Breast epithelium (tissue), 4 donors: Measurements from ENCODE around the gene BUB1. TPM values are rescaled to one million over a fixed set of nuclear protein-coding genes. Genes with fewer than 3 reads are reported as not detected.

Experiments
- DNase-seq, 2 donors: peaks; one replicate each; pipeline ENCODE4 v3.0.0-alpha.2; 2019; ENCODE audit warnings: low spot score in 2 of 2
- H3K27ac ChIP-seq, 2 donors: fragments of 200-600 bp; sonication (generic) in 1 of 2; one replicate each; pipeline ENCODE4 v1.5.1; 2016 to 2019; ENCODE audit warnings: mild to moderate bottlenecking in 1 of 2
- H3K27me3 ChIP-seq, 2 donors: fragments of 200-600 bp; sonication (generic) in 1 of 2; one replicate each; pipeline versions ENCODE4 v1.5.1 to v1.6.0; 2017 to 2019; ENCODE audit warnings: control low read depth in 1 of 2, mild to moderate bottlenecking in 1 of 2
- H3K36me3 ChIP-seq: fragments of 200-600 bp; one replicate; pipeline ENCODE4 v1.5.1; 2019
- H3K4me1 ChIP-seq, 2 donors: fragments of 200-600 bp; sonication (generic); one replicate each; pipeline ENCODE4 v1.5.1; 2016 to 2019; ENCODE audit warnings: control low read depth in 1 of 2
- H3K4me3 ChIP-seq, 3 donors: fragments of 200-600 bp; sonication (generic); 1 replicate in 2 of 3; 2 replicates in 1 of 3; pipeline ENCODE4 v1.5.1; 2016 to 2019; ENCODE audit warnings: mild to moderate bottlenecking in 3 of 3, moderate library complexity in 2 of 3
- H3K9me3 ChIP-seq, 2 donors: fragments of 200-600 bp; sonication (generic) in 1 of 2; one replicate each; pipeline ENCODE4 v1.5.1; 2016 to 2019; ENCODE audit warnings: control low read depth in 1 of 2
- CTCF ChIP-seq, 3 donors: fragments of 450-650 bp; IDR thresholded peaks; one replicate each; pipeline ENCODE4 v1.5.1; 2016 to 2017; ENCODE audit warnings: antibody characterized with exemption in 3 of 3, mild to moderate bottlenecking in 3 of 3, moderate library complexity in 3 of 3
- POLR2A ChIP-seq: fragments of 450-650 bp; IDR thresholded peaks from one replicate; pipeline ENCODE4 v1.6.1; 2016; ENCODE audit warnings: antibody characterized with exemption, mild to moderate bottlenecking, moderate library complexity
- POLR2AphosphoS5 ChIP-seq, 3 donors: sonication (generic); formaldehyde crosslinking; IDR thresholded peaks; one replicate each; pipeline ENCODE4 v1.6.1; 2017; ENCODE audit warnings: antibody characterized with exemption in 3 of 3
- intact Hi-C: fragments of 100-400 bp; cut with DNase I; formaldehyde crosslinking; loops from one replicate; pipeline ENCODE4 v1.15.1; 2023; ENCODE audit warnings: low total_unique reads
- total RNA-seq, 3 donors: library from RNA; depleted of rRNA; stranded (reverse); fragments of >200 nt; gene quantifications; one replicate each; pipeline ENCODE4 v1.1.0, GENCODE V29; 2016

Gene BUB1
- total RNA-seq, 3 donors from 2014 or later, result 0.66 to 2.5 (median 2.2) TPM

- Histone ChIP-seq H3K27ac (no peak overlapping the region), H3K27me3 (no peaks in the 10 kb centered on the region), H3K4me1 (no peaks in the 10 kb centered on the region), H3K36me3 (no peaks in the 10 kb centered on the region), H3K9me3 (no peaks in the 10 kb centered on the region), H3K4me3 (no peak overlapping the region)
- TF ChIP-seq POLR2AphosphoS5 (IDR thresholded peaks at IDR 0.05), result no peak
- no peak for TF ChIP-seq POLR2A
- TF ChIP-seq CTCF (IDR thresholded peaks at IDR 0.05), result no peak
- intact Hi-C loops, result no loop called here
- DNase-seq, result no peak
These were observed 13.7 kb downstream of the BUB1 start for GRCh38 chr2:110664135-110664534.

- no peaks in the 10 kb centered on the region for H3K27me3 ChIP-seq
- no peak for DNase-seq
- intact Hi-C loops, result no loop called here
- no peak overlapping the region for H3K27ac ChIP-seq
- H3K4me3 ChIP-seq, result no peak overlapping the region
- no peaks in the 10 kb centered on the region for H3K9me3 ChIP-seq
- TF ChIP-seq POLR2AphosphoS5 (IDR thresholded peaks at IDR 0.05) (no peak), CTCF (IDR thresholded peaks at IDR 0.05) (no peak), POLR2A (no peak)
- H3K36me3 ChIP-seq, result no peaks in the 10 kb centered on the region
- no peaks in the 10 kb centered on the region for H3K4me1 ChIP-seq
These were observed 15.3 kb downstream of the BUB1 start for GRCh38 chr2:110662560-110662959.

- H3K27ac ChIP-seq, result no peak overlapping the region
- H3K4me1 ChIP-seq, result no peaks in the 10 kb centered on the region
- DNase-seq, result no peak
- no peak overlapping the region for H3K4me3 ChIP-seq
- H3K36me3 ChIP-seq, result no peaks in the 10 kb centered on the region
- intact Hi-C loops, result no loop called here
- H3K9me3 ChIP-seq, result no peaks in the 10 kb centered on the region
- no peaks in the 10 kb centered on the region for H3K27me3 ChIP-seq
- TF ChIP-seq CTCF (IDR thresholded peaks at IDR 0.05), result no peak
- no peak for TF ChIP-seq POLR2AphosphoS5 (IDR thresholded peaks at IDR 0.05)
- TF ChIP-seq POLR2A, result no peak
These were observed 17.3 kb downstream of the BUB1 start for GRCh38 chr2:110660558-110660957.

- Histone ChIP-seq H3K27me3 (no peaks in the 10 kb centered on the region), H3K36me3 (no peaks in the 10 kb centered on the region), H3K9me3 (no peaks in the 10 kb centered on the region), H3K27ac (no peak overlapping the region), H3K4me3 (no peak overlapping the region), H3K4me1 (no peaks in the 10 kb centered on the region)
- no peak for TF ChIP-seq CTCF (IDR thresholded peaks at IDR 0.05)
- TF ChIP-seq POLR2A, result no peak
- TF ChIP-seq POLR2AphosphoS5 (IDR thresholded peaks at IDR 0.05), result no peak
- intact Hi-C loops, result no loop called here
- no peak for DNase-seq
These were observed 18.6 kb downstream of the BUB1 start for GRCh38 chr2:110659248-110659647.

- no peak for TF ChIP-seq CTCF (IDR thresholded peaks at IDR 0.05)
- no peak for TF ChIP-seq POLR2A
- no peak for TF ChIP-seq POLR2AphosphoS5 (IDR thresholded peaks at IDR 0.05)
- no peaks in the 10 kb centered on the region for H3K4me1 ChIP-seq
- H3K27me3 ChIP-seq, result no peaks in the 10 kb centered on the region
- no peak overlapping the region for H3K27ac ChIP-seq
- H3K4me3 ChIP-seq, result no peak overlapping the region
- no peaks in the 10 kb centered on the region for H3K9me3 ChIP-seq
- DNase-seq, result no peak
- H3K36me3 ChIP-seq, result no peaks in the 10 kb centered on the region
- intact Hi-C loops, result no loop called here
These were observed 20.0 kb downstream of the BUB1 start for GRCh38 chr2:110657724-110658305.
